Breast epithelium (tissue), 4 donors: ENCODE data around the gene DST. TPM values are rescaled to one million over a fixed set of nuclear protein-coding genes. Genes with fewer than 3 reads are reported as not detected.

ENCODE experiments used
- DNase-seq, 2 donors: peaks; one replicate each; pipeline ENCODE4 v3.0.0-alpha.2; 2019; ENCODE audit warnings: low spot score in 2 of 2
- H3K27ac ChIP-seq, 2 donors: fragments of 200-600 bp; sonication (generic) in 1 of 2; one replicate each; pipeline ENCODE4 v1.5.1; 2016 to 2019; ENCODE audit warnings: mild to moderate bottlenecking in 1 of 2
- H3K27me3 ChIP-seq, 2 donors: fragments of 200-600 bp; sonication (generic) in 1 of 2; one replicate each; pipeline versions ENCODE4 v1.5.1 to v1.6.0; 2017 to 2019; ENCODE audit warnings: control low read depth in 1 of 2, mild to moderate bottlenecking in 1 of 2
- H3K36me3 ChIP-seq: fragments of 200-600 bp; one replicate; pipeline ENCODE4 v1.5.1; 2019
- H3K4me1 ChIP-seq, 2 donors: fragments of 200-600 bp; sonication (generic); one replicate each; pipeline ENCODE4 v1.5.1; 2016 to 2019; ENCODE audit warnings: control low read depth in 1 of 2
- H3K4me3 ChIP-seq, 3 donors: fragments of 200-600 bp; sonication (generic); 1 replicate in 2 of 3; 2 replicates in 1 of 3; pipeline ENCODE4 v1.5.1; 2016 to 2019; ENCODE audit warnings: mild to moderate bottlenecking in 3 of 3, moderate library complexity in 2 of 3
- H3K9me3 ChIP-seq, 2 donors: fragments of 200-600 bp; sonication (generic) in 1 of 2; one replicate each; pipeline ENCODE4 v1.5.1; 2016 to 2019; ENCODE audit warnings: control low read depth in 1 of 2
- CTCF ChIP-seq, 3 donors: fragments of 450-650 bp; IDR thresholded peaks; one replicate each; pipeline ENCODE4 v1.5.1; 2016 to 2017; ENCODE audit warnings: antibody characterized with exemption in 3 of 3, mild to moderate bottlenecking in 3 of 3, moderate library complexity in 3 of 3
- POLR2A ChIP-seq: fragments of 450-650 bp; IDR thresholded peaks from one replicate; pipeline ENCODE4 v1.6.1; 2016; ENCODE audit warnings: antibody characterized with exemption, mild to moderate bottlenecking, moderate library complexity
- POLR2AphosphoS5 ChIP-seq, 3 donors: sonication (generic); formaldehyde crosslinking; IDR thresholded peaks; one replicate each; pipeline ENCODE4 v1.6.1; 2017; ENCODE audit warnings: antibody characterized with exemption in 3 of 3
- intact Hi-C: fragments of 100-400 bp; cut with DNase I; formaldehyde crosslinking; loops from one replicate; pipeline ENCODE4 v1.15.1; 2023; ENCODE audit warnings: low total_unique reads
- total RNA-seq, 3 donors: library from RNA; depleted of rRNA; stranded (reverse); fragments of >200 nt; gene quantifications; one replicate each; pipeline ENCODE4 v1.1.0, GENCODE V29; 2016

Gene DST
- total RNA-seq, 3 donors from 2014 or later = 272 to 1,354 (median 700) TPM

GRCh38 chr6:56540232-56541029 is 102.3 kb downstream of the DST start:
- Histone ChIP-seq H3K4me1 (peaks cover 0 to 3% of the 10 kb centered on the region in 2 donors), H3K36me3 (peaks cover 1% of the 10 kb centered on the region), H3K9me3 (no peaks in the 10 kb centered on the region), H3K27me3 (no peaks in the 10 kb centered on the region), H3K27ac (peak overlapping the region; percentile 95 to 97), H3K4me3 (peak overlapping the region; percentile 62 to 71 (median 68))
- no peak for TF ChIP-seq POLR2AphosphoS5 (IDR thresholded peaks at IDR 0.05)
- TF ChIP-seq POLR2A = no peak
- TF ChIP-seq CTCF (IDR thresholded peaks at IDR 0.05) = no peak
- no peak for DNase-seq
- intact Hi-C loops = no loop called here

- Histone ChIP-seq H3K27me3 (no peaks in the 10 kb centered on the region), H3K27ac (peak overlapping the region; percentile 95 to 97), H3K4me1 (no peaks in the 10 kb centered on the region), H3K9me3 (no peaks in the 10 kb centered on the region), H3K4me3 (peak overlapping the region; percentile 62 to 71 (median 68)), H3K36me3 (peaks cover 3% of the 10 kb centered on the region)
- intact Hi-C loops = no loop called here
- no peak for DNase-seq
- TF ChIP-seq CTCF (IDR thresholded peaks at IDR 0.05) (no peak), POLR2A (no peak), POLR2AphosphoS5 (IDR thresholded peaks at IDR 0.05) (no peak)
Measured at GRCh38 chr6:56539527-56540105, 103.1 kb downstream of the DST start.

GRCh38 chr6:56538851-56539250 is 103.8 kb downstream of the DST start:
- Histone ChIP-seq H3K4me1 (no peaks in the 10 kb centered on the region), H3K4me3 (peak overlapping the region; percentile 62 to 71 (median 68)), H3K36me3 (peaks cover 3% of the 10 kb centered on the region), H3K27me3 (no peaks in the 10 kb centered on the region), H3K9me3 (no peaks in the 10 kb centered on the region), H3K27ac (peak overlapping the region; percentile 95 to 97)
- no peak for TF ChIP-seq POLR2A
- no peak for TF ChIP-seq POLR2AphosphoS5 (IDR thresholded peaks at IDR 0.05)
- TF ChIP-seq CTCF (IDR thresholded peaks at IDR 0.05) = no peak
- intact Hi-C loops = no loop called here
- DNase-seq = no peak

- TF ChIP-seq POLR2AphosphoS5 (IDR thresholded peaks at IDR 0.05) (no peak), POLR2A (no peak), CTCF (IDR thresholded peaks at IDR 0.05) (no peak)
- Histone ChIP-seq H3K4me1 (no peaks in the 10 kb centered on the region), H3K27me3 (no peaks in the 10 kb centered on the region), H3K27ac (peak overlapping the region; percentile 25 to 48), H3K4me3 (peak overlapping the region in 1 of 3 donors; percentile 47), H3K36me3 (peaks cover 3% of the 10 kb centered on the region), H3K9me3 (no peaks in the 10 kb centered on the region)
- DNase-seq = no peak
- intact Hi-C loops = no loop called here
Measured at GRCh38 chr6:56537223-56537770, 105.4 kb downstream of the DST start.

GRCh38 chr6:56536536-56536935 is 106.2 kb downstream of the DST start:
- Histone ChIP-seq H3K27ac (no peak overlapping the region), H3K4me3 (no peak overlapping the region), H3K36me3 (peaks cover 3% of the 10 kb centered on the region), H3K9me3 (no peaks in the 10 kb centered on the region), H3K4me1 (no peaks in the 10 kb centered on the region), H3K27me3 (no peaks in the 10 kb centered on the region)
- DNase-seq = no peak
- intact Hi-C loops = no loop called here
- TF ChIP-seq POLR2AphosphoS5 (IDR thresholded peaks at IDR 0.05) (no peak), POLR2A (no peak), CTCF (IDR thresholded peaks at IDR 0.05) (no peak)
